CD1c-positive myeloid dendritic cell (primary cell): ENCODE results near the gene ZBTB7B.

Experiments used
- DNase-seq: peaks from one replicate; pipeline ENCODE4 v3.0.0-alpha.2; 2016; ENCODE audit errors: extremely low spot score

The ZBTB7B gene

DNA sequence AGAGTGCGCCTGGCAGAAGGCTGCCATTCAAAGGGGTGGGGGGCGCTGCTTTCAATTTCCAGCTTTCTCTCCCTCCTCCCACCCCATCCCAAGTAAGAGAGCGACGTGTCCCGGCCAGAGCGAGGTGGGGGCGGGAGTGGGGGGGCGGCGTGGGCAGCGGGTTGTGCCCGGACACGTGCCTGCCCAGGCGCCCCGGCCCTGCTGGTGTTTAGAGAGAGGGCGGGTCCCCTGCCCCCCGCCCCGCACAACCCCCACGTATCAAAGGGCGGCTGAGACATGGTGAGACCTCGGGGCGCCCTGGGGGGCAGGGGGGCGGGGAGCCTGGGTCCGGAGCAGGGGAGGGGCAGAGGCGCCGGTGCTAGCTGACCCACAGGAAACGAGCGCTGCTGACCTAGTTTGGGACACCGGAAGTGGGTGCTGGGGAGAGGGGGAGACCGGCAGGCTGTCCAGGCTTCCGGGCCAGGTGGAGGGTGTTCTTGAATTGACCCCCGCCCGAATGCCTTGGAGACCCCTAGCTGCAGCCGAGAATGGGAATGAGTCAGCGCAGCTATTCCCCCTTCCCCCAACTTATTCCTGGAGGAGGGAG, 1.3 kb downstream of the ZBTB7B start:
- DNase-seq = no peak

DNA sequence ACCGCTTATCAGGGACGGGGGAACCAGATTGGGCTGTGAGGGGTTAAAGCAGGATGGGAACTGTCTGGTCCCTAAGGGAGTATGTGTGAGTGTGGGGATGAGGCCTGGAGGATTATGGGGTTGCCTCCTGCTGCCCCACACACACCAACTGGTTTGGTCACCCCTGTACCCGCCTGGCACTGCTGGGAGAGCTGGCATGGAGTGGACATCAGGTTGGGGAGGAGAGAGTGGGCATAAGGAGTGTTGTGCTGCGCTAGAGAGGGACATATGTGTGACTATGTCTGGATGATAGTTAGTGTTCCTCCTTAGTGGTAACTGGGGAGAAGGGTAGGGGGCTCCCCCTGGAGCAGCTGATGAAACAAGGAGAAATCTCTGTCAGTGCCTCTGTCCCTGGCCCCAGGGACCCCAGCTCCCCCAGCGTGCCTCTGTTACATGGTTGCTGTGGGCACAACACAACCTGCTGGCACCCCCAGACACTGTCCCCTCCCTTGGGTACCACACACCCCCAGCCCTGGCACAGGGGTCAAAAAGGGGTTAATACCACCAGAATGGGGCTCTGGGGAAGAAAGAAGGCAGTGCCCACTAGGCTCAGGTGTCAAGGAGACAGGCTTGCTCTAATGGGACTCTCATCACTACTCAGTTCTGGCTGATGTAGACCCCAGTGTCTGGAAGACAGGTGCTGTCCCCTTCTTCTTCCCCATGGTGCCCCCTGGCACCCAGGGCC, 1.9 kb downstream of the ZBTB7B start:
- DNase-seq = no peak

DNA sequence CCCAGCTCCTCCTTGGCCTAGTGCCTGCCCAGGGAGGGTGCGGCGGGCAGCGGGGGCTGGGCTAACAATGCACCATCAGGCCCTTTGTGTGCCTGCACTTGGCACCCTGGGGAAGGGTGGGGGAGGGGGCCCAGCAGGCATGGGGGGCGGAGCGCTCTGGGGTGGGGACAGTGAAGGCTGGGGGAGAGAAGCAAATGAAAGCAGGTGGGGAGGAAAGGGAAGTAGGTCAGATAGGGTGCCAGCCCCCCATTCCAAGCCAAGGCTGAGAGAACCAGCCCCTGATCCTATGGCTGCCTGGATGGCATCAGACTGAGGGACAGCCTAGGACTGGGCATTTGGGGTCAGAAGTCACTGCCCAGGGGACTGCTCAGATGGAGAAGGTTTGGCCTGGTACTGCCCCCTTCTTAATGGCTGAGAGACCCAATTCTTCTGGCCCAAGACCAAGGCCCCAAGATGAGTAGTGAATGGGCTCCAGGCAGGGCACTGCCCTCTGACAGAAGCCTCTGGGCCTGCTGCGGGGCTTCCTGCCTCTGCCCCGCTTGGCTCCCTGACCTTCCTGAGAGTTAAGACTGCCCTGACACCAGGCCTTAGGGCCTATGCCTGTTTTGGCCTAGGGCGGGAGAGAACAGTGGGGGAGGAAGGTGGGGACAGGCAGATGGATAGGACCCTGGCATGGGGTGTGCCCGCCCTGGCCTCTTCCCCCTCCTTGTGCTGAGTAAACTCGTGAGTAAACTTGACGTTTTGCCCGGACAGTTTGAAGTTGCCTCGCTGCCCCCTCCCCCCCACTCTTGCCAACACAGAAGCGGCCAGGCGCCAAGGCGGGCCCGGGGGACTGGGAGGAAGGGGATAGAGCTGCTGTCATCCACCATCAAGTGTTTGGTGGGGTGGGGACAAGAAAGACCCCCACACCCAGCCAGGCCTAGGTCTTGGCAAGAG, 2.7 kb downstream of the ZBTB7B start:
- DNase-seq = peak; percentile 31

DNA sequence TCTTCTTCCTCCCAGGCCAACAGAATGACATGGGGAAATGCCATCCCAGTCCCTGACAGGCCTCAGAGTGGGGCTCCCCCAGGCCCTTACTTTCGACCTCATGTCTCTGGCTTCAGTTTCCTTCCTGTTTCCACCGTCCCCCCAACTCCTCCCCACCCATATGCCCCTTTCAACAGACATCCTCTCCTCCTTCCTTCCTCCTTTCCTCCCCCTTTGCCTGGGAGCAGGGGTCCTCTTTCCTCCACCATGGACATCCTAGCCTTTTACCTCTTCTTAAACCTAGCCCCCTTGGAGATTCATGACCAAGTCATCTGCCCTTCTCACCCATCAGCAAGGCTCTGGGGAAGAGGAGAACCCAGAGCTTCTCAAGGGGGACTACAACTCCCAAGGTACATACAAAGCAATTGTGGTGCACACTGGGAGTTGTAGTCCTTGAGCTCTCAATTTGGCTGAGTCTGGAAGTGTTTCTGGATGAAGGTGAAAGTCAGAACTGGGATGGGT, 4.0 kb downstream of the ZBTB7B start:
- DNase-seq = peak; percentile 54

DNA sequence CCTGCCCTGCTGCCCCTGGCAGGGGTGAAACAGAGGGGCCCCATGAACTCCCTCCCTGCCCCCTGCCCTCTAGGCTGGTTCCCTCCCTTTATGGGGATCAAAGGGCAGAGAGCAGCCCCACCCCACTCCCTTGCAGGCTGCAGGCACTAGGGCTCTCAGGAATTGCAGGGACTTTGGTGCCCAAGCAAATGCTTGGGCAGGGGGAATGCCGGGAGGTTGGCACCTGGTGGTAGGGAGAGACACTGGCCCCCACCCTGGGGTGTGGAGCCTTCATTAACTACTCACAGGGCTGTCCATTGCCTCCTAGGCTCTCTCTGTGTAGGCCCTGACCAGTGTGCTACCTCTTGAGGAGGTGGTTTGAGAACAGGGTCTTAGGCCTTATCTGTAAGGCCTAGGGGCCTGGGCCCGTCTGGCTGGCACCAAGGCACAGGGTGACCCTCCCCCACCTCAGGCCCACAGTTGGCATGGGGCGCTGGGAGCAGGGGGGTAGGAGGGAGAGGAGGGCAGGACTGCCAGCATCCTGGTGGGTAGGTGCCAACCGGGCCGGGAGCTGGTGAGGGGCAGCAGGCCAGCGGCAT, 4.7 kb downstream of the ZBTB7B start:
- DNase-seq = no peak

DNA sequence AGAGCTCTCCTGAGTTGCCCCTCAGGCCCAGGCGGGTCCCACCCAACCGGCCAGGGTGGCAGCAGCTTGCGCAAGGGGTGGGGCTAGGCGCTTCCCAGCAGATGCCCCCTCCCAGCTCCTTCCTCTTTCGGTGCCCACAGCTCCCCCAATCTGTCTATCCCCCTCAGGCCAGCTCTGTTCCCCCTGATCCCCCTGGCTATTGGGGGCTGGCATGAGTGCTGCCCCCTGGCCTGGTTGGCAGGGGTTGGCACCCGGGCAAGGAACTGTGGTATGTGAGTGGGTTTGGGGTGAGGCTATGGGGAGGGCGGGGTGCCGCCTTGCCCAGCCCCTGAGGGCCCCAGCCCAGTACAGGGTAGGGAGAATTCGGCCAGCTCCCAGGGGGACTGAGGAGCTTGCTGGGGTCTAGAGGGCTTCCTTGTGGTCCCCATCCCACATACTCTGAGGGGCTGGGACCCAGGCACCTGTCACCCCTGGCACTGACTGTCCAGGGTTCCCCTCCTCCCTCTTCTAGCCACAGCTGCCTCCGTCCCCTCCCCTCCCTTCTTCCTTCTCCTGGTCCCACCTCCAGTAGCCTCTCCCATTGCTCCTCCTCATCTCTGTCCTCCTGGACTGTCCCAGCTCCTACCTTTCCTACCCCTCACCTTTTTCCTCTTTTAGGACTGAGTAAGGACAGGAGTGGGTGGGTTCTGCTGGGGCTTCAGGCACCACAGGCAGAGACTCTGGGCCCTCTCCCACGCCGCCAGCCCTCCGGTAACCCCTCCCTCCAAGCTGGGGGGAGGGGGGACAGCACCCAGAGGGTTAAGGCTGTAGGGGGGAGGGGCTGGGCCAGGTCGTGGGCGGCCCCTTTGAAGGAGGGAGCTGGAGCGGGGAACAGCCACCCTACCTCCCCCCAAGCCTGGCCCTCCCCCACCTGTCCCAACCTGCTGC, 5.7 kb downstream of the ZBTB7B start:
- DNase-seq = peak; percentile 17

DNA sequence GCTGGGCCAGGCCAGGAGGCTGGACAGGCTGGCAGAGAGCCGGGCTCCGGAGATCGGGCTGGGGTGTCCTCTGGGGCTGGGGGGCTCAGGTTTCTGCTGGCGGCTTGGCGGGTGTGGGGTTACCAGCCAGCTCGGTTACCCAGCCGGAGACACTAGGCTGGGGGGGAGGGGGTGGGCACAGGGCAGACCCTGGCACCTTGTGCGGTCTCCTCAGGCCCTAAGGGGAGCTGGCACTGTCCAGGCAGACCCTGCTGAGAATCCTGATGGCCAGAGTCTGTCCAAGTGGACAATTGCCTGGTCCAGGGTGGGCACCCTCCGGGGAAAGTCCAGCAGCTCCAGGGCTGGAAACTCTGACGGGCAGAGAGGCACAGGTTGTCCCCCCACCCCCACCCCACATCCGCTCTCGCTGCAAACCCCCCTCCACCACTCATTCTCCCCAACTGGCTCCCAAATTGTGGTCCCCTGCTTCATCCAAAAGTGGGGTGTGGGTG, 6.7 kb downstream of the ZBTB7B start:
- DNase-seq = no peak

DNA sequence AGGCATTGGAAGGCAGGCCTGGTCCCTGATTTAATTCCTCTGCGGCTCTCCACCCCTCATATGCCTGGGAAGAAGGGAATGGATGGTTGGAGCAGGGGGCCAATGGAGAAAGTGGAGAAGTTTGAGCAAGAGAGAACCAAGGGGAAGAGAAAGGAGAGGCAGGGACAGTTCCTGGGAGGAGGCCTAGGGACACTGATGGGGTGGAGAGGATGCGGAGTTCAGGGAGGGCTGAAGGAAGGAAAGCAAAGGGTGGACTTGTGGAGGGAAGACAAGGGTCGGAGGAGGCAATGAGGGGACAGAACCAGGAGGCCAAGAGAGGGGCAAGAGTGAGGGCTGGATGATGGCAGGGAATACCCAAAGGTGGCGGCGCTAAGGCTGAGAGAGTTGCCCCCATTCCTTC, 7.1 kb downstream of the ZBTB7B start:
- no peak for DNase-seq

DNA sequence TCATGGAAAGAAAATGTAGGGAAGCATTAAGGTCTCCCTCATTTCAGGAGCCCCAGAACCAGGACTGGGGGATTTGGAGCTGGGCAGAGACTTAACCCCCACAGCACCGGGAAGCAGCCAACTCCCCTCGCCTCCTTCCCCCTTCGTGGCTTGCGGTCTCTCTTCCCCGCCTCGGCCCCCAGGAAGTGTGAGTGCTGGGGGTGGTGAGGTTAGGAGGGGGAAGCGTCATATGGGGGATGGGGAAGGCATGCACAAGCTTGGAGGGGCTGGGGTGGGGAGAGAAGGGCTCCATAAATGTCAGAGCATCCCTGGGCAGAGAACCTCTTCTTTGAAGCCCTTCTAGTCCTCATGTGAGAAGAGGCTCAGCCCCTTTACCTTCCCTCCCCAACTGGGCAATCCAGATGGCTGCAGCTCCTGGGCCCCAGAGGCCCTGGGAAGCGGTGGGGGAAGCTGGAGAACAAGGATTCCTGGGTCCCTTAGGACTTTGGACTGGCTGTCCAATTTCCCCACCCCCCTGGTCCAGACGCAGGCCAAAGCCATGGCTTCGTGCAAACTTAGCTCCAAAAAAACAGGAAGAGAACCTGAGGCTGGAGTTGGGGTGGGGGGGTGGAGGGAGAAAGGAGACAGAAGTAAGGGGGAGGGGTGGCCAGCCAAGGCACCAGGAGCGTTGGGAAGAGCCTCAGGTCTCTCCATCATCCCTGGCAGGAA, 7.8 kb downstream of the ZBTB7B start:
- peak; percentile 50 for DNase-seq

DNA sequence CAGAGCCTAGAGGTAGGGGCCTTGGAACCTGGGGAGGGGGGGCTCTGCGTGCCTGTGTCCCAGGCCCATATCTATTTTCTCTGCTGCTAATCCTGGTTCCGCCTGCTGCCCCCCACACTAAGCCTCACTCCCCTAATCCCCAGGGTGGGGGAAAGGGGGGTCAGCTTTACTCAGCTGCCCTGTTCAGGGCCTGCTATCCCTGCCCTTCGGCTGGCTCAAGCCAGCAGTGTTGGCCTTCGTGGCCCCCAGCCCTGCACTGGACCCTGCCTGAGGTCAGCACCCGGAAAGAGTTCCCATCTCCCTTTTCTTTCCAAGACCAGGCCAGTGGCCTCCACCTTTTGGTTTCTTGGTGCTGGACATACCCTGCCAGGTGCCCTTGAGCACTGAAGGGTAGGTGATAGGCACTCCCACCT, 8.4 kb downstream of the ZBTB7B start:
- no peak for DNase-seq

DNA sequence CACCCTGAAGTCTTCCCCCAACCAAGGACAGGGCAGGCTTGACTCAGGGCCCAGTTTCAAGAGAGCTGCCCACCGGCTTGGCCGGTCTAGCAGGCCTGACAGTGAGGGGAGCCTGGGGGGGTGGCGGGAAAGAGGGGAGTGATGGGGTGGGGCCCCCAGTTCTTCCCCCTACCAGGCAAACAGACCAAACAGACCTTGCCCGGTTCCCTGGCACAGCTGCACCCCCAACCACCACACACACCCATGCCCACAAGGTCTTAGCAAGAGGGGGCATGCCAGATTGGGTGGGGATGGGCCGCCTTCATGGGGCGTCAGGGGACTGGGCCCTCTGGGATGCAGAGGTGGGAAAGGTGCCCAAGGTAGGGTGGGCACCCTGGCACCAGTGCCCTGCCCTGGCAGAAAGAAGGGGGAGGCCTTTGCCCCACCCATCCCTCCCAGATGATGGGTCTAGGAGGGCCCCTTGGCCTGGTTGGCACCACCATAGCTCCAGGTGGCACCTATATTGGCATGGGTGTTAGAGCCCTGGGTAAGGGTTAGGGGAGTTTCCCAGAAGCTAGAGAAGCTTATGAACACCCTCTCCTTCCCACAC, 8.9 kb downstream of the ZBTB7B start:
- DNase-seq = no peak

DNA sequence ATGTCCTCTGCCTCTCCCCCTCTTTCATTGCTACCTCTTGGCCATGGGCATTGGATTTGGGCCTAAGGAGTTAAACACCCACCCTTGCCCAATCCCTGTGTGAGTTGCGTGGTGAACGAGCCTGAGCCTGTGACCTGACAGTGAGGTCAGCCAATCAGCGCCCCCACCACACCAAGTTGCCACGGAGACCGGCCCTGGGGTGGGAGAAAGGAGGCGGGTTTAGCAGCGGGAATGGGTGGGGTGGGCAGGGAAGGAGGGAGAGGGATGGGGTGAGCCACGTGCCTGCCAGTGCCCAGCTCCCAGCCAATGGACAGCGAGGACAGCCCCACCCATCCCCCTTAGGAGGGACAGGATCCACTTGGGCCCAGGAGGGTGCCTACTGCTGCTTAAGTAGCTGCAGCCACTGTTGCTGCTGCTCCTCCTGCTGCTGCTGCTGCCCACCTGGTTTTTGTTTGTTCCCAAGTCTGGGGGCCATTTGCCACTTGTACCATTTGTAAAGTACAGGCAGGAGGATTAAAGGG, 9.5 kb downstream of the ZBTB7B start:
- peak; percentile 71 for DNase-seq

DNA sequence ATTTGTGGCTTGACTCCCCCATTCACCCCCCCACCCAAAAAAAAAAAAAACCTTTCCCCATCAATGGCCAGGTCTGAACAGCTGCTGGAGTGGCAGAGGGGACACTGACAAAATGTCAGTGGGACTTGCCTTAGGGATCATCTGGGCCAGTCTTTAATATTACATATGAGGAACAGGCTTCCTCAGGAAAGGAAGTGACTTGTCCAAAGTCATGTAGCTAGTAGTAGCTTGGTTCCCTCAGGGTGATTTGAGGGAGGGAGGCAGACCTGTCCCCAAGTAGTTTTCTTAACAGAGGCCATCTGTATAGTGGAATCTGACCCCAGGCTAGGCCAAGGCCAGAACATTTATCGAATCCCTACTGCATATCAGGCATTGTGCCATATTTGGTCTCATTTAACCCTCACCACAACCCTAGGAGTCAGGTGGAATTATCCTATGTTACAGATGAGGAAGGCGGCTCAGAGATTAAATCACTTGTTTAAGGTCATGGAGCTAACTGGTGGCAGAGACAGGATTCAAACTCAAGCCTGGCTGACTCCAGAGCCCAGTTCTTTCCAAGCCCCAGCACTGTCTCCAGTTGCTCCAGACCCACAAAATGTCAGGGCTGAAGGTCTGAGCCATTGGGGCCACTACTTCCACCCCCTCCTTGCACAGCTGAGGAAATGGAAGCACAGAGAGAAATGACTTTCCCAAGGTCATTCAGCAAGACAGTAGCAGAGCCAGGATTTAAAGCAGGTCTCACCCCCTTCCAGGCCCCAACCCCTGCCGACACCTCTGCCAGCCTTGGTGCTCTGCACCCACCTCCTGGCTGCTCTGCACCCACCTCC, 10.4 kb downstream of the ZBTB7B start:
- DNase-seq = peak; percentile 51

DNA sequence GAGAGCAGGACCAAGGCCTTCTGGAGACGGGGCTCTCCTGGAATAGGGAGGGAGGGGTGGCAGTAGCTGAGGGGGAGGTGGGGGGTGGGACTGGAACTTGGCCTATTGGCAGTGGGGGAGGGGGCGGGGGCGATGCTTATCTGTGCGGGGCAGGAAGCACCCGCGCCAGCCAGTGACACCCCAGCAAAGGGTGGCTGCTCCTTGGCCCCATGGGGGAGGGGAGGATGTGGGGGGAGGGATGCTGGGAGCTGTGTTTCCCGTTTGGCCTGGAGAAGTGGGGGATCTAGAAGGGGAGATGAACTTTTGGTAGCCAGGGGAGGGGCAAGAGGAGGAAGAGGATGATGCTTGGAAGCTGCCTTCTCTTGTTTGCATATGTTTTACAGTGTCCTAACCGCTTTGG, 11.0 kb downstream of the ZBTB7B start:
- DNase-seq = no peak

DNA sequence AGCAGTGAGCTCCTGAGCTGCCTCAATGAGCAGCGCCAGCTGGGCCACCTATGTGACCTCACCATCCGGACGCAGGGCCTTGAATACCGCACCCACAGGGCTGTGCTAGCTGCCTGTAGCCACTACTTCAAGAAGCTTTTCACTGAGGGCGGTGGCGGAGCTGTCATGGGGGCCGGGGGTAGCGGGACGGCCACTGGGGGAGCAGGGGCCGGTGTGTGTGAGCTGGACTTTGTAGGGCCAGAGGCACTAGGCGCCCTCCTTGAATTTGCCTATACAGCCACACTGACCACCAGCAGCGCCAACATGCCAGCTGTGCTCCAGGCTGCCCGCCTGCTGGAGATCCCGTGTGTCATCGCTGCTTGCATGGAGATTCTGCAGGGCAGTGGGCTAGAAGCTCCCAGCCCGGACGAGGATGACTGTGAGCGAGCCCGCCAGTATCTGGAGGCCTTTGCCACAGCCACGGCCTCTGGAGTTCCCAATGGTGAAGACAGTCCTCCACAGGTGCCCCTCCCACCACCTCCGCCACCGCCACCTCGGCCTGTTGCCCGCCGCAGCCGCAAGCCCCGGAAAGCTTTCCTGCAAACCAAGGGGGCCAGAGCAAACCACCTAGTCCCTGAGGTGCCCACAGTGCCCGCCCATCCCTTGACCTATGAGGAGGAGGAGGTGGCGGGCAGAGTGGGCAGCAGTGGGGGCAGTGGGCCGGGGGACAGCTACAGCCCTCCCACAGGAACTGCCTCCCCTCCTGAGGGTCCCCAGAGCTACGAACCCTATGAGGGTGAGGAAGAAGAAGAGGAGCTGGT, 12.3 kb downstream of the ZBTB7B start:
- DNase-seq = no peak

DNA sequence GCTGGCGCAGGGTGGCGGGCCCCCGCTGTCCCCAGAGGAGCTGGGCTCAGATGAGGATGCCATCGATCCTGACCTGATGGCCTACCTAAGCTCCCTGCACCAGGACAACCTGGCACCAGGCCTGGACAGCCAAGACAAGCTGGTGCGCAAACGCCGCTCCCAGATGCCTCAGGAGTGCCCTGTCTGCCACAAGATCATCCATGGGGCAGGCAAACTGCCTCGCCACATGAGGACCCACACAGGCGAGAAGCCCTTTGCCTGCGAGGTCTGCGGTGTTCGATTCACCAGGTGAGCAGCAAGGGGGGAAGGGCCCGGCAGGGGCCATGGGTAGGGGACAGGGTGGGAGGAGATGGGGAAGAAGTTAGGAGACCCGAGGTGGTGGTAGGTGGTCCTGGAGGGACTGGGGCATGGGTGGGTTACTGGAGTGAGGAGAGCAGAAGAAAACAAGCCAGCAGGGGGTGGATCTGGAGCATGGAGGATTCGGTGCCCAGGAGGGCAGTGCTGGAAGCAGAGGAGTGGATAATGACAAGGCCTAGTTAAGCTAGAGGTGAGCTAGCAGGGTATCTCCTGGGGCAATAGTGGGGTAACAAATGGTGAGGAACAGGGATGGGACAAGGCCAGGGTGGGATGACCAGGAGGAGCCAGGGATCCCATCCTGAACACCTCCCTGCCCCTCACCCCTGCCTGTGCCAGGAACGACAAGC, 13.1 kb downstream of the ZBTB7B start:
- DNase-seq = no peak

DNA sequence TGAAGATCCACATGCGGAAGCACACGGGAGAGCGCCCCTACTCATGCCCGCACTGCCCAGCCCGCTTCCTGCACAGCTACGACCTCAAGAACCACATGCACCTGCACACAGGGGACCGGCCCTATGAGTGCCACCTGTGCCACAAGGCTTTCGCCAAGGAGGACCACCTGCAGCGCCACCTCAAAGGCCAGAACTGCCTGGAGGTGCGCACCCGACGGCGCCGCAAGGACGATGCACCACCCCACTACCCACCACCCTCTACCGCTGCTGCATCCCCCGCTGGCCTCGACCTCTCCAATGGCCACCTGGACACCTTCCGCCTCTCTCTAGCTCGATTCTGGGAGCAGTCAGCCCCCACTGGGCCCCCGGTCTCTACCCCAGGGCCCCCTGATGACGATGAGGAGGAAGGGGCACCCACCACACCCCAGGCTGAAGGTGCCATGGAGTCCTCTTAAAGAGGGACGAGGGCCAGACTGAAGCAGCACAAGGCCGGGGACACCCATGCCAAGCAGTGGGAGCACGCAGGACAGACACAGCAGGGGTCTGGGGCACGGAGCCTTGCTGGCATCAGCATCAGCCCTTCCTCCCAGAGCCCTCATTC, 13.7 kb downstream of the ZBTB7B start:
- no peak for DNase-seq
